Suppressor macrophage treated with lipopolysaccharide for 4 hours (primary cell): Measurements from ENCODE around the gene NOC2L.
"Not testable (repeated sequence)": the region's sequence is repeated elsewhere in the genome, so short reads cannot be mapped to it uniquely, and the experiment has no call there.

Experiments used
- DNase-seq: peaks from one replicate; pipeline ENCODE4 v3.0.0-alpha.2; 2020

The NOC2L gene

DNA sequence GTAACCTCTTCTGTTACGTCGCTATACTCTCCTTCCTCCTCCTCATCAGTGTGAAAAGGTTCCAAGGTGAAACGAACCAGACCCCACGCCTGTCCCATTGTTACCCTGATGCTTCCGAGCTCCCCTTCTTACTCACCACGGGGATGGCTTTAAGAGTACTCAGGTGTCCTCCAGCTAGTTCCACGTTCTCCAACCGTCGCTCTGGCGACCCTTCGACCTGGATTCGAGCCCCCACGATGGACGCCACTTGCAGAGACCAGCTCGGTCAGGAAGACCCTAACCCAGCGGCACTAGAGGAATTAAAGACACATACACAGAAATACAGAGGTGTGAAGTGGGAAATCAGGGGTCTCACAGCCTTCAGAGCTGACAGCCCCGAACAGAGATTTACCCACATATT, 61.1 kb downstream of the NOC2L start:
- not testable (repeated sequence) for DNase-seq

DNA sequence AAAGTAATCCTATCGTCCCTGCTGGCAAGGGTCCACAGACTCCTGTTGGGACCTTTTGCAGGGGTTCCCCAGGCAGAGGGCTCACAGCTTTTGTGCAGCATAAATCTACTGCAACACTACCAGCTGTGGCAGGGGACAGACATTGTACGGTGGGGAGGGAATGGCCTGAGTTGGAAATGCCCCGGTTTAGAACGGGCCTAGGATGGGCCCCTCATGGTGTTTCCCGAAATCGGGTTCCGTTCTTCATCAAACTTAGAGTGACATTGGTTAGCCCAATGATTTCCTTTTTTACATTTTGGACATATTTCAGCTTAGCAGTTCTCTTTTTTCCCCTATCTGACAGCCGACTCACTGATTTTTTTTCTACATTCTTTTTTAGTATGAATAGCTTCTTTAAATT, 61.8 kb downstream of the NOC2L start:
- peak; percentile 29 for DNase-seq
